ELF-1 (cell line): ENCODE data around the gene ATP6V1C2.

Source experiments
- DNase-seq: peaks from one replicate; pipeline ENCODE4 v3.0.0-alpha.2; 2016; ENCODE audit warnings: low read depth, low spot score

The ATP6V1C2 gene

GRCh38 chr2:10834068-10834655 is 112.7 kb downstream of the ATP6V1C2 start:
- no peak for DNase-seq
